ENCODE measurements around the gene SERPINB4. TPM values are rescaled to one million over a fixed set of nuclear protein-coding genes. Genes with fewer than 3 reads are reported as not detected.

Gene SERPINB4
- total and polyA plus RNA-seq, 3 donors from 2014 or later = 0.24 to 0.90 TPM; not detected in 1

DNA sequence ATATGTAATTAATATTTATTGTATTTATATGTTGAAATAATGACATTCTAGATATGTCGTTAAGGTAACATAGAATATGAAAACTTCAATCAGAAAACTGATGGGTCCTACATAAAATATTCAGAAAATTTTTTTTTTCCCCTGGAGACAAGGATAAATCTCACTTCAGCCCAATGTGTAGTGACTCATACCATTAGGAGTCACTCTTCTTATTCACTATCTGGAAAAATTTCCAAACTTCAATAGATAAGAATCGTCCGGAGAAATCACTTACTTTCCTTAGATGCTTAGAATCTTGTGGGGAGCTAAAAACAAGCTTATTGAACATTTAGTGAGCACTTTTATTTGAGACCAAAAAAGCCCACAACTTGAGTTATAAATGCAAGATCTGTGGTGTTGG lies 52.3 kb downstream of the SERPINB4 start:
- DNase-seq = no peak
- TF ChIP-seq, protein P1, sequence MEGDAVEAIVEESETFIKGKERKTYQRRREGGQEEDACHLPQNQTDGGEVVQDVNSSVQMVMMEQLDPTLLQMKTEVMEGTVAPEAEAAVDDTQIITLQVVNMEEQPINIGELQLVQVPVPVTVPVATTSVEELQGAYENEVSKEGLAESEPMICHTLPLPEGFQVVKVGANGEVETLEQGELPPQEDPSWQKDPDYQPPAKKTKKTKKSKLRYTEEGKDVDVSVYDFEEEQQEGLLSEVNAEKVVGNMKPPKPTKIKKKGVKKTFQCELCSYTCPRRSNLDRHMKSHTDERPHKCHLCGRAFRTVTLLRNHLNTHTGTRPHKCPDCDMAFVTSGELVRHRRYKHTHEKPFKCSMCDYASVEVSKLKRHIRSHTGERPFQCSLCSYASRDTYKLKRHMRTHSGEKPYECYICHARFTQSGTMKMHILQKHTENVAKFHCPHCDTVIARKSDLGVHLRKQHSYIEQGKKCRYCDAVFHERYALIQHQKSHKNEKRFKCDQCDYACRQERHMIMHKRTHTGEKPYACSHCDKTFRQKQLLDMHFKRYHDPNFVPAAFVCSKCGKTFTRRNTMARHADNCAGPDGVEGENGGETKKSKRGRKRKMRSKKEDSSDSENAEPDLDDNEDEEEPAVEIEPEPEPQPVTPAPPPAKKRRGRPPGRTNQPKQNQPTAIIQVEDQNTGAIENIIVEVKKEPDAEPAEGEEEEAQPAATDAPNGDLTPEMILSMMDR (IDR thresholded peaks at IDR 0.05) = no peak
- no peak for TF ChIP-seq POLR2A (IDR thresholded peaks at IDR 0.05)
- Histone ChIP-seq H3K4me1 (no peaks in the 10 kb centered on the region), H3K36me3 (ENCODE audit: low read depth, missing control alignments) (no peaks in the 10 kb centered on the region), H3K27me3 (no peaks in the 10 kb centered on the region), H3K4me3 (no peak overlapping the region), H3K27ac (no peak overlapping the region), H3K9me3 (no peaks in the 10 kb centered on the region)
- intact Hi-C loops (cut with DNase I; ENCODE audit: low total_unique reads) = no loop called here
- 78 to 90% methylated on average over 3 of the region's 3 CpGs for WGBS, 2 donors

DNA sequence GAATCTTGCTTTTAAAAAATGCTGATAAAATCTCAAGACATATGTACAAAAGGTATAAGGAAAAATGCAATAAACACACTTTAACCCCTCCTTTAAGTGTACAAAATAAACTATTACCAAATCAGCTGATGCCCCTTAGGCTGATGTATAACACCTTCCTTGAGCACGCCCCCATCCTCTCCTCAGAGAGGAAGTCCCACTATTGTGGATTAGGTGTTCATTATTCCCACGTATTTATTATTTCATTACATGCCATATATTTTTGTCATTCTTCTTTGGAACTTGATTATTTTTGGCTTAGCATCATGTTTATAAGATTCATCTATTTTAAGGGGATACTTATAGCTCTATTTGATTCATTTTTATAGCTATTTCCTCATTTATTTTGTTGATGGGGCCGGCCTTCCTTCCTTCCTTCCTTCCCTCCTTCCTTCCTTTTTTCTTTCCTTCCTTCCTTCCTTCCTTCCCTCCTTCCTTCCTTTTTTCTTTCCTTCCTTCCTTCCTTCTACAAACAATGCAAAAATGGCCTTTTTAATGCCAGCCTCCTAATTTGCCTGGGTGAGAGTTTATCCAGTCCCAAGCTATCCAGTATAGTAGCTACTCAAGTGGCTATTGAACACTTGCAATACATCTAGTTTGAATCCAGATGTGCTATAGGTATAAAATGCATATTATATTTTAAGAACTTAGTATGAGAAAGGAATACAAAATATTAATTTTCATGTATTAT lies 52.9 kb downstream of the SERPINB4 start:
- intact Hi-C loops (cut with DNase I; ENCODE audit: low total_unique reads) = no loop called here
- H3K4me1 ChIP-seq = no peaks in the 10 kb centered on the region
- H3K4me3 ChIP-seq = no peak overlapping the region
- H3K27me3 ChIP-seq = no peaks in the 10 kb centered on the region
- H3K27ac ChIP-seq = no peak overlapping the region
- TF ChIP-seq, protein P1 (IDR thresholded peaks at IDR 0.05) = no peak
- no peak for TF ChIP-seq POLR2A (IDR thresholded peaks at IDR 0.05)
- 85 to 96% methylated on average over 3 of the region's 3 CpGs for WGBS, 2 donors
- no peaks in the 10 kb centered on the region for H3K36me3 ChIP-seq (ENCODE audit: low read depth, missing control alignments)
- H3K9me3 ChIP-seq = no peaks in the 10 kb centered on the region
- no peak for DNase-seq

DNA sequence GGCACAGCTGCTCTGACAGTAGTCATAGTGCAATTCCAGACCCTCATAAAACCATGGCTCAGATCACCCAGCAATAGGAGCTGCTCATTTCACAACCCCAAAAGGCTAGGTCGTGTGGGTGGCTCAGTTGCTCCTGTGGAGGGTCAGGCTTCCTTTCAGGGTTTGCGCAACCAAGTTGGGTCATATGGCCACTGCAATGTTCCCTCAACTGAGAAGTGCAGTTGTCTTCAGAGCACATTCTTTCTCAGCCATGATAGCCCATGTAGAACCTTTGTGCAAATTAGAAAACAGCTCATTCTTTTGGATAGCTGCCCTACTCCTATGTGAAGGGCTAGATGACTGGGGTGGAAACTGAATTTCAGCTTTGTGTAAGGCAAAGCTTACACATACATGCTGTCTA lies 53.7 kb downstream of the SERPINB4 start:
- TF ChIP-seq POLR2A (IDR thresholded peaks at IDR 0.05) = no peak
- TF ChIP-seq, protein P1 (IDR thresholded peaks at IDR 0.05) = no peak
- 69 to 80% methylated on average over 2 of the region's 2 CpGs for WGBS, 2 donors
- Histone ChIP-seq H3K27me3 (no peaks in the 10 kb centered on the region), H3K9me3 (no peaks in the 10 kb centered on the region), H3K27ac (no peak overlapping the region), H3K36me3 (ENCODE audit: low read depth, missing control alignments) (no peaks in the 10 kb centered on the region), H3K4me1 (no peaks in the 10 kb centered on the region), H3K4me3 (no peak overlapping the region)
- no peak for DNase-seq
- intact Hi-C loops (cut with DNase I; ENCODE audit: low total_unique reads) = no loop called here

DNA sequence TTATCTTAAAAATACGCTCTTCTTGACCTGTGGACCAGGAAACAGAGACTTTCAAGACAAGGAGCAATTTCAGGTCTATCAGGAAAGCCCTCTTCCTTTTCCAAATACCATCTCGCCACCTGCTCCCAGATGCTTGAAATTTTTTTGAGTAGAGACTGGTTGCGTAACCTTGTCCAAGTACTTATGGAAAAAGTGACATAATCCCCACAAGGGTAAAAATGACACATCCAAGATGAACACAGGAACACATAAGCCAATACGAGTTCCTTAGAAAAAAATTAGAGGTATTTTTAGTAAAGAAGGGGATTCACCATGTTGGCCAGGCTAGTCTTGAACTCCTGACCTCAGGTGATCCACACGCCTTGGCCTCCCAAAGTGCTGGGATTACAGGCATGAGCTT lies 55.1 kb downstream of the SERPINB4 start:
- TF ChIP-seq POLR2A (IDR thresholded peaks at IDR 0.05) = no peak
- TF ChIP-seq, protein P1 (IDR thresholded peaks at IDR 0.05) = no peak
- no peak for DNase-seq
- intact Hi-C loops (cut with DNase I; ENCODE audit: low total_unique reads) = no loop called here
- Histone ChIP-seq H3K4me3 (no peak overlapping the region), H3K27me3 (no peaks in the 10 kb centered on the region), H3K27ac (no peak overlapping the region), H3K9me3 (no peaks in the 10 kb centered on the region), H3K4me1 (no peaks in the 10 kb centered on the region), H3K36me3 (ENCODE audit: low read depth, missing control alignments) (no peaks in the 10 kb centered on the region)
- WGBS, 2 donors = 81 to 88% methylated on average over 5 of the region's 5 CpGs

Other genes starting within 250 kb of the SERPINB4 start
- gene VPS4B, start 221.8 kb downstream of the SERPINB4 start, total RNA-seq = 10 to 100 TPM; 25.6 to 30.9 TPM
- gene VPS4B, start 221.8 kb downstream of the SERPINB4 start, polyA plus RNA-seq (ENCODE audit: insufficient read depth, low read depth, low replicate concordance) = 36.0 TPM
- gene SERPINB5, start 167.3 kb downstream of the SERPINB4 start, total RNA-seq = 1 to 10 TPM; 1.7 to 8.1 TPM
- 15.6 TPM for gene SERPINB5, start 167.3 kb downstream of the SERPINB4 start, polyA plus RNA-seq (ENCODE audit: insufficient read depth, low read depth, low replicate concordance)
- gene SERPINB12, start 101.9 kb downstream of the SERPINB4 start, total RNA-seq = under 1 TPM; 0.56 to 0.94 TPM
- gene SERPINB12, start 101.9 kb downstream of the SERPINB4 start, polyA plus RNA-seq (ENCODE audit: insufficient read depth, low read depth, low replicate concordance) = 1.1 TPM
- gene SERPINB13, start 56.9 kb downstream of the SERPINB4 start, total RNA-seq = not detected
- gene SERPINB13, start 56.9 kb downstream of the SERPINB4 start, polyA plus RNA-seq (ENCODE audit: insufficient read depth, low read depth, low replicate concordance) = not detected
- gene SERPINB3, start 17.6 kb upstream of the SERPINB4 start, total RNA-seq = 1 to 10 TPM in 1 of 2 donors, under 1 TPM in 1; 0.74 to 1.1 TPM
- 2.4 TPM for gene SERPINB3, start 17.6 kb upstream of the SERPINB4 start, polyA plus RNA-seq (ENCODE audit: insufficient read depth, low read depth, low replicate concordance)
- gene SERPINB11, start 58.7 kb upstream of the SERPINB4 start, total RNA-seq = 1 to 10 TPM in 1 of 2 donors, under 1 TPM in 1; 0.50 to 2.0 TPM
- gene SERPINB11, start 58.7 kb upstream of the SERPINB4 start, polyA plus RNA-seq (ENCODE audit: insufficient read depth, low read depth, low replicate concordance) = 0.34 TPM
- under 1 TPM in 1 of 2 donors, not detected in 1; 0.25 TPM for gene SERPINB7, start 131.2 kb upstream of the SERPINB4 start, total RNA-seq
- gene SERPINB7, start 131.2 kb upstream of the SERPINB4 start, polyA plus RNA-seq (ENCODE audit: insufficient read depth, low read depth, low replicate concordance) = 0.16 TPM
- gene SERPINB2, start 243.4 kb upstream of the SERPINB4 start, total RNA-seq = not detected
- gene SERPINB2, start 243.4 kb upstream of the SERPINB4 start, polyA plus RNA-seq (ENCODE audit: insufficient read depth, low read depth, low replicate concordance) = not detected